HEK293 (cell line): ENCODE results near the gene HDAC7.

Experiments
- CTCF ChIA-PET: fragments of 350-600 bp; formaldehyde crosslinking; extraction: SDS; loops from one replicate; lab custom pipeline; 2021; ENCODE audit warnings: antibody characterized with exemption; lab: Yijun Ruan, JAX
- POLR2A ChIA-PET: fragments of 300-600 bp; formaldehyde crosslinking; extraction: SDS; loops from one replicate; lab custom pipeline; 2020; ENCODE audit warnings: antibody characterized with exemption, inconsistent platforms; lab: Yijun Ruan, JAX
- H3K27ac ChIP-seq: fragments of 200-500 bp; sonication (Bioruptor generic); 2 replicates; pipeline ENCODE4 v1.5.1; 2014; ENCODE audit warnings: low read depth, low read length, control low read depth, inconsistent platforms; ENCODE audit errors: extremely low read depth
- H3K36me3 ChIP-seq, 2 experiments: fragments of 200-500 bp in 1 of 2; sonication (Bioruptor generic) in 1 of 2; 1 replicate in 1 of 2; 2 replicates in 1 of 2; pipeline ENCODE4 v1.5.1; 2014 to 2017; ENCODE audit warnings: inconsistent platforms in 2 of 2, low read length in 2 of 2; ENCODE audit not compliant: control insufficient read depth in 2 of 2, insufficient read depth in 1 of 2
- H3K4me1 ChIP-seq: fragments of 200-500 bp; sonication (Bioruptor generic); 2 replicates; pipeline ENCODE4 v1.5.1; 2014; ENCODE audit warnings: mild to moderate bottlenecking, low read length, inconsistent platforms; ENCODE audit not compliant: control insufficient read depth, insufficient read depth
- H3K4me3 ChIP-seq: 2 replicates; pipeline ENCODE4 v1.5.1; 2011; ENCODE audit warnings: low read depth, mild to moderate bottlenecking, control low read depth, low read length, moderate library complexity
- H3K9me3 ChIP-seq: fragments of 200-500 bp; sonication (Bioruptor generic); 2 replicates; pipeline ENCODE4 v1.5.1; 2014; ENCODE audit warnings: low read depth, low read length, inconsistent platforms; ENCODE audit not compliant: control insufficient read depth, insufficient read depth
- GLIS2 ChIP-seq: fragments of 450-650 bp; formaldehyde crosslinking; IDR thresholded peaks from 2 replicates; pipeline ENCODE4 v1.5.1; 2016; ENCODE audit warnings: missing biosample characterization, missing genetic modification characterization
- INSM2 ChIP-seq: fragments of 450-650 bp; formaldehyde crosslinking; IDR thresholded peaks from 2 replicates; pipeline ENCODE4 v1.5.1; 2016; ENCODE audit warnings: missing biosample characterization, missing genetic modification characterization
- KLF10 ChIP-seq: fragments of 450-650 bp; IDR thresholded peaks from 2 replicates; pipeline ENCODE4 v1.5.1; 2018; ENCODE audit warnings: missing biosample characterization, mild to moderate bottlenecking, missing genetic modification characterization
- REST ChIP-seq: fragments of 450-650 bp; formaldehyde crosslinking; IDR thresholded peaks from 2 replicates; pipeline ENCODE4 v1.5.1; 2016; ENCODE audit warnings: missing biosample characterization, missing genetic modification characterization
- ZEB2 ChIP-seq: fragments of 450-650 bp; formaldehyde crosslinking; IDR thresholded peaks from 2 replicates; pipeline ENCODE4 v1.5.1; 2016; ENCODE audit warnings: missing biosample characterization, missing genetic modification characterization
- ZFP37 ChIP-seq: fragments of 450-650 bp; formaldehyde crosslinking; IDR thresholded peaks from 2 replicates; pipeline ENCODE4 v1.5.1; 2016; ENCODE audit warnings: missing biosample characterization, missing genetic modification characterization
- ZNF138 ChIP-seq: fragments of 450-650 bp; formaldehyde crosslinking; IDR thresholded peaks from 2 replicates; pipeline ENCODE4 v1.5.1; 2016; ENCODE audit warnings: missing biosample characterization, missing genetic modification characterization, borderline replicate concordance
- ZNF221 ChIP-seq: fragments of 450-650 bp; formaldehyde crosslinking; IDR thresholded peaks from 2 replicates; pipeline ENCODE4 v1.5.1; 2017; ENCODE audit warnings: missing biosample characterization, missing genetic modification characterization, borderline replicate concordance
- ZNF280D ChIP-seq: fragments of 450-650 bp; formaldehyde crosslinking; IDR thresholded peaks from 2 replicates; pipeline ENCODE4 v1.5.1; 2016; ENCODE audit warnings: missing biosample characterization, missing genetic modification characterization
- ZNF324 ChIP-seq: fragments of 450-650 bp; formaldehyde crosslinking; IDR thresholded peaks from 2 replicates; pipeline ENCODE4 v1.5.1; 2016; ENCODE audit warnings: missing biosample characterization, missing genetic modification characterization
- ZNF335 ChIP-seq: fragments of 450-650 bp; formaldehyde crosslinking; conservative IDR thresholded peaks from 2 replicates; pipeline ENCODE4 v1.5.1; 2016; ENCODE audit warnings: missing biosample characterization, missing genetic modification characterization
- ZNF518A ChIP-seq: fragments of 450-650 bp; formaldehyde crosslinking; conservative IDR thresholded peaks from 2 replicates; pipeline ENCODE4 v1.5.1; 2016; ENCODE audit warnings: low read depth, missing biosample characterization, missing genetic modification characterization
- ZNF610 ChIP-seq: fragments of 450-650 bp; formaldehyde crosslinking; IDR thresholded peaks from 2 replicates; pipeline ENCODE4 v1.5.1; 2016; ENCODE audit warnings: missing biosample characterization, missing genetic modification characterization, borderline replicate concordance
- ZSCAN16 ChIP-seq: fragments of 450-650 bp; formaldehyde crosslinking; IDR thresholded peaks from 2 replicates; pipeline ENCODE4 v1.5.1; 2016; ENCODE audit warnings: missing biosample characterization, missing genetic modification characterization
- TF ChIP-seq, protein P1 (sequence below): fragments of 450-650 bp; formaldehyde crosslinking; IDR thresholded peaks from 2 replicates; pipeline ENCODE4 v1.5.1; 2016; ENCODE audit warnings: missing biosample characterization, missing genetic modification characterization

HDAC7 gene

DNA sequence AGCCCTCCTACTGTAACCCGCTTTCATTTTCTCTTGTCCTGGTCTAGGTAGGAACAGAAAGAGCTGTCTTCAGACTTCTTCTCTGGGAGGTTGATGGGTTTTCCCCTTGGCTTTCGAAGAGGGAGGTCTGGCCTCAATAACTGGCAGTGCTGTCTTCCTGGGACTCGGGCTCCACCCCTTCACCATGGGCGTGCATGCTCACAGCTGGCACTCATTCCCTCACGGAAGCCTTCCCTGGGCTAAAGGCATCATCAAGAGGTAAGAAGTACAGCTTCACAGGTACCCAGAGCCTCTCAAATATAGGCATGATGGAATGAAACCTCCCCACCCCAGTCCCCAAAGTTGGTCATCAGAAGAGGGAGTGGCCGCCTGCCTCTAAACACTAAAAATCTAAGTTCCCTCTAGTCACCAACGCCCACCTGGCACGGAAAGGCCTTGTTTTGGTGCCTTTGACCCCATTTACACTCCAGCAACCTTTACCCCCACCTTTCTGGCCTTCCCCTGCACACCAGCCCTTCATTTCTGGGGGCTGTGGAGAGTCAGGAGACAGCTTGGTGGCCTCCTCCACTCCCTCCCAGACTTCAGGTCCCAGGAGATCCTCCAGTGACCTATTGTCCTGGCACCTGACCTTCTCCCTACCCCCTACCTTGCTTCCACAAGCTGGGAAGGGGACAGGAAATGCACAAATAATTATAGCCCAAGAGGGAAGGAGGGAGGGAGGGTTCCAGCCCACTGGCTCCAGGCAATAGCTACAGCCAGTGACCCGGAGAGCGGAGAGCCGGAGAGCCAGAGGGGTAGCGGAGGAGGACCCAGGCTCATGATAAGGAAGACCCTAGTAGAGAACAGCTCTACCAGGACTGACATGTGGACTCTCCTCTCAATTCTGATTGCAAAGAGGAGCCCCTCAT lies 63.8 kb downstream of the HDAC7 start (continued):
- TF ChIP-seq ZNF518A (tag by site-specific recombination): no peak
- TF ChIP-seq ZNF138 (tag by site-specific recombination): no peak

DNA sequence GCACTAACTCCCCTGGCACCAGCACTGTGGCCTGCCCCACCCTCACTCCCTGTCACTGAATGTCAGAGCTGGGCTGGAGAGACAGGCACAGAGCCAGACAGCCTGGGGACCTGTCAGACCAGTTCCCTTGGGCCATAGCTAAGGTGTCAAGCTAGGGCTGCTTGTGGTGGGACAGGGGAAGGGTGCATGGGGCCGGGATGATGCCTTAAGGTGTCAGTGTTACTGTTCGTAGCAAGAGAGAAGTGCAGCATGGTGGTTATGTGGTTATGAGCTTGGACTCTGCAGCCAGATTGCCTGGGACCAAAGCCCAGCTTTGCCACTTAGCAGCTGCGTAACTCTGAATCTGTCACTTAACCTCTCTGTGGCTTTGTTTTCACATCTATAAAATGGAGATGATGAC lies 64.8 kb downstream of the HDAC7 start:
- POLR2A ChIA-PET: interaction anchor here (1.0 to 1.3 kb wide), 2 partner anchors 12 to 25 kb away, joined by 3 to 5 read pairs; no protein-coding TSS in a partner anchor
- Histone ChIP-seq H3K27ac (no peak overlapping the region), H3K36me3 (no peaks in the 10 kb centered on the region), H3K4me1 (peaks cover 7% of the 10 kb centered on the region; the same call in 1 of the 2 replicates), H3K4me3 (no peak overlapping the region), H3K9me3 (no peaks in the 10 kb centered on the region)
- CTCF ChIA-PET: interaction anchor here (1.1 to 14.1 kb wide), 8 partner anchors 13 to 84 kb away, joined by 4 to 241 read pairs (median 8); partner anchors contain the start of gene SLC48A1
- no peak for TF ChIP-seq ZFP37 (tag by site-specific recombination)
- TF ChIP-seq ZNF335 (tag by site-specific recombination): 0 out of 2 replicates have a peak, but pooled peaks have one; percentile 24

GRCh38 chr12:47754126-47754525 lies 65.6 kb downstream of the HDAC7 start:
- CTCF ChIA-PET: interaction anchor here (0.6 to 14.1 kb wide), 7 partner anchors 12 to 415 kb away, joined by 3 to 241 read pairs (median 11); no protein-coding TSS in a partner anchor
- no peak overlapping the region for H3K4me3 ChIP-seq
- H3K9me3 ChIP-seq: no peaks in the 10 kb centered on the region
- no peaks in the 10 kb centered on the region for H3K36me3 ChIP-seq
- POLR2A ChIA-PET: interaction anchor here (0.9 to 1.3 kb wide), 3 partner anchors 12 to 84 kb away, joined by 3 to 5 read pairs (median 3); no protein-coding TSS in a partner anchor
- no peak overlapping the region for H3K27ac ChIP-seq
- H3K4me1 ChIP-seq: peaks cover 7% of the 10 kb centered on the region; the same call in 1 of the 2 replicates
- TF ChIP-seq ZNF324 (tag by site-specific recombination) (no peak), INSM2 (tag by site-specific recombination) (no peak), KLF10 (tag by site-specific recombination) (no peak), ZEB2 (tag by site-specific recombination) (no peak), GLIS2 (tag by site-specific recombination) (no peak), ZSCAN16 (tag by site-specific recombination) (no peak), REST (tag by site-specific recombination) (no peak), ZNF280D (no peak), ZNF221 (tag by site-specific recombination) (no peak), ZNF610 (no peak)
- TF ChIP-seq, protein P1, sequence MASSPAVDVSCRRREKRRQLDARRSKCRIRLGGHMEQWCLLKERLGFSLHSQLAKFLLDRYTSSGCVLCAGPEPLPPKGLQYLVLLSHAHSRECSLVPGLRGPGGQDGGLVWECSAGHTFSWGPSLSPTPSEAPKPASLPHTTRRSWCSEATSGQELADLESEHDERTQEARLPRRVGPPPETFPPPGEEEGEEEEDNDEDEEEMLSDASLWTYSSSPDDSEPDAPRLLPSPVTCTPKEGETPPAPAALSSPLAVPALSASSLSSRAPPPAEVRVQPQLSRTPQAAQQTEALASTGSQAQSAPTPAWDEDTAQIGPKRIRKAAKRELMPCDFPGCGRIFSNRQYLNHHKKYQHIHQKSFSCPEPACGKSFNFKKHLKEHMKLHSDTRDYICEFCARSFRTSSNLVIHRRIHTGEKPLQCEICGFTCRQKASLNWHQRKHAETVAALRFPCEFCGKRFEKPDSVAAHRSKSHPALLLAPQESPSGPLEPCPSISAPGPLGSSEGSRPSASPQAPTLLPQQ (tag by site-specific recombination): no peak
